ENCODE results near the gene NRIP1.

NRIP1 gene, protein sequence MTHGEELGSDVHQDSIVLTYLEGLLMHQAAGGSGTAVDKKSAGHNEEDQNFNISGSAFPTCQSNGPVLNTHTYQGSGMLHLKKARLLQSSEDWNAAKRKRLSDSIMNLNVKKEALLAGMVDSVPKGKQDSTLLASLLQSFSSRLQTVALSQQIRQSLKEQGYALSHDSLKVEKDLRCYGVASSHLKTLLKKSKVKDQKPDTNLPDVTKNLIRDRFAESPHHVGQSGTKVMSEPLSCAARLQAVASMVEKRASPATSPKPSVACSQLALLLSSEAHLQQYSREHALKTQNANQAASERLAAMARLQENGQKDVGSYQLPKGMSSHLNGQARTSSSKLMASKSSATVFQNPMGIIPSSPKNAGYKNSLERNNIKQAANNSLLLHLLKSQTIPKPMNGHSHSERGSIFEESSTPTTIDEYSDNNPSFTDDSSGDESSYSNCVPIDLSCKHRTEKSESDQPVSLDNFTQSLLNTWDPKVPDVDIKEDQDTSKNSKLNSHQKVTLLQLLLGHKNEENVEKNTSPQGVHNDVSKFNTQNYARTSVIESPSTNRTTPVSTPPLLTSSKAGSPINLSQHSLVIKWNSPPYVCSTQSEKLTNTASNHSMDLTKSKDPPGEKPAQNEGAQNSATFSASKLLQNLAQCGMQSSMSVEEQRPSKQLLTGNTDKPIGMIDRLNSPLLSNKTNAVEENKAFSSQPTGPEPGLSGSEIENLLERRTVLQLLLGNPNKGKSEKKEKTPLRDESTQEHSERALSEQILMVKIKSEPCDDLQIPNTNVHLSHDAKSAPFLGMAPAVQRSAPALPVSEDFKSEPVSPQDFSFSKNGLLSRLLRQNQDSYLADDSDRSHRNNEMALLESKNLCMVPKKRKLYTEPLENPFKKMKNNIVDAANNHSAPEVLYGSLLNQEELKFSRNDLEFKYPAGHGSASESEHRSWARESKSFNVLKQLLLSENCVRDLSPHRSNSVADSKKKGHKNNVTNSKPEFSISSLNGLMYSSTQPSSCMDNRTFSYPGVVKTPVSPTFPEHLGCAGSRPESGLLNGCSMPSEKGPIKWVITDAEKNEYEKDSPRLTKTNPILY (N-terminal part only)

DNA sequence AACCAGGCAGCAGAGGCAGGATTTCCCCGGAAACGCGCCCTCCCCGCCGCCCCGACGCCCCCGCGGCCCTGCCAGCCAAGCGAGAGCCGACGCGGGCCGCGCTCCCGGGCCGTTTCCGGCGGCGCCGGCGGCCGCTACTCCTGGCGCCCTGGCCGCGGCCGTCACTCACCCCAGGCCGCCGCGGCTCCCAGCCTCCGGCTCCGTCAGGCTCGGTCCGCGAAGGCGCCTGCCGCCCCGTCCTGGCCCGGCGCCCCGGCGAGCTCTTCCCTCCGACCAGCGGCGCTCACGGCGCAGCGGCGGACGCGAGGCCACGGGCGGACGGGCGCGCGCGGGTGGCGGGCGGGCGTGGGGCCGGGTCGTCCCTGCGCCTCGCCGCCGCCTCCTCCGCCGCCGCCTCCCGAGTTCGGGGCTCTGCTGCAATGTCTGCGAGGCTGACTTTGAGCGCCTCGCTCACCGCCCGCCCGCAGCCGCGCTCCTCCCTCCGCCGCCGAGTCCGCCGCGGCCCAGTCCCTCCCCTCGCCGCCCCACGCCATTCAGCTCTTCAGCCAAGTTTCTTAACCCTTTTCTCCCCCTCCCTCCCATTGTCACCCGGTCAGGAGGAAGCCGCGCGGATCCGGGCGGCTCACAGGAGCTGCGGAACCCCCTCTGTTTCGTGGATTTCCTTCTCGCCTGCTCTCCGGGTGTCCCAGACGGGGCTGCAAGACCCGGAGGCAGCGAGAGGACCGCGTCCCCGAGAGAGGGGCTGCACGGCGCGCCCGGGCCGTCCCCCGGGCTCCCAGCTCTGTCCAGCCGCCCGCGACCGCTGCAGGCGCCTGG, at the start of gene NRIP1:
Gene NRIP1 (minus strand): TSS at position 425 of the 816 bp plus-strand sequence. CDS start 96,808 bp downstream, outside the sequence.
- peak; percentile 93 for DNase-seq

DNA sequence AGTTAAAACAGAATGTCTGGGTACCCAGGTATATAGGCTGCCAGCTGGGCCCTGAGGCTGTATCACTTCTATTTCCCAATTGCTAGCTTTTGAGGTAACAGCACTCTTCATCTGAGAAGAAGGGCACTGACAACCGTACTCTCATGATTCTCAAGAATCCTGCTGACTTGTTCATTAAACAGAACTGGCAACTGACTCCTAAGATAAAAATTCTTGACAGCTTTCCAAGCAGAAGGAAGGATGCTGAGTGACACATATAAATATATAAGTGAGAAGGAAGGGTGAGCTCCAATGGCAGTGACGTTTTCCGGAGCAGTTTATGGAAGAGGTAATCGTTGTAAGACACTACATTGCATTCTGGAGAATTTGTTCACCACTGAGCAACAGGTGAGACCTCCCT, 48.1 kb upstream of the NRIP1 start:
- DNase-seq, result no peak

DNA sequence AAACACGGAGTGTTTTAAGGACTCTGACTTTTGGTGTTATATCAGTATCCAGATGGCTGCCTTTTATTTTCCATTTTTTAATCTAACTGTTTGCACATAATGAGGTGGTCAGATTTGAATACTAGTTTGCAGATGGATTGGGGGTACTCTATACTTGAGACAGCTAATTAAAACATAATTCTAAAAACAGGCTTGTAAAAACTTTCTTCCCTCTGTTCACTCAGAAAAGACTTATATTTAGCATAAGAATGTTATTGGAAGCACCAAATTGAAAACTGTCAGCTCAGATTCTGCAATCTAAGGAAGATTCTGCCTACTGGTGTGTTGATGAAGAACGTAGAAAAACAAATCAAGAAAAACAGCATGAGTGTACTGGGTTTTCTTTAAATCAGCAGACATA, 44.0 kb upstream of the NRIP1 start:
- DNase-seq, result no peak

DNA sequence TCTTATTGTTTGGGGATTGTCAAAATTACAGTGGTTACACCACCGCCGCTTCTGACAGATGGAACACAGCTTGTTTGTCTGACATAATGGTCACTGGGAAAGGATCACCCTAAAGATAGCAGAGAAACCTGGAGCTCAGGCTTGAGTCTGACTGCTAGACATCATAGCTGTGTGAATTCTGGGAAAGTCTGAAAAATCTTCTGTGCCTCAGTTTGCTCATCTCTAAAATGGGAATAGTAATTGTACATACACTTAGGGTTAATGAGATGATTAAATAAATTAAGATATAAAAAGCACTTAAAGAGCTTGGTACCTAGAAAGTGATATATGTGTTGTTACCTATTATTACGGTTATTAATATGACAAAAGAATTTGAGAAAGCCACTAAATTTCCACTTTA, 39.7 kb upstream of the NRIP1 start:
- no peak for DNase-seq

DNA sequence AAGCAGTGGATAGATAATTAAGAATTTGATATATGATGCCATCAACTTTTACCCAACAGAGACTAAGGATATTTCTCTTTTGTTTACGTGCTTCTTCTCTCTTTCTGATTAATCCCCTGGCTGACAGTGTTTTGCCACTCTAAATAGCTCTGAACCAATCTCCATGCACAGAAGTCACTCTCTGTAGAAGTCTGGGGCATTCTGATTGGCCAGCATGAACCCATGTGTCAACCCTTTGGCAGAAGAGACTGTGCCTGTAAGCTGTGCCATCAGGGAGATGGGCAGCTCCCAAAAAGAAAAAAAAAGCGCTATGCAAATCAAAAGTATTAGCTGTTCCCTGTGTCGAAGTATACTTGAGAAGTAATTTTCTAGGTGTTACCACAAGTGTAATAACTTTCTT, 34.1 kb upstream of the NRIP1 start:
- no peak for DNase-seq

DNA sequence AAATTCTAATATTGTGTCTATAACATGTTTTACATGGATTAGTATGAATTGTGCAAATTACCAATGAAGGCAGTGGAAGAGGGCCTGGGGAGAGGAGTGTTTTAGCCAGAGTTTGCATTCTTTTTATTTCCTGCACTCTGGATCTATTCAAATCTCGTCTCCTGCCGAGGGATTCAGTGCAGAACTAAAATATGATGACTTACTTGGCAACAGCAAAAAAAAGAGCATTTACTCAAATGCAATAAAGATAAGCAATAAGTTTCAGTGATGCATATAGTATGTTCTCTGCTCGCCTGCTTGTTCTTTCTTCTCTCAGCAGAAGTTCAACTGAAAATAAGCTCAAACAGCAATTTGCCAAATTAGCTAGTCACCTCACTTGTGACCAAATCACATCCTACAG, 33.4 kb upstream of the NRIP1 start:
- DNase-seq, result no peak

DNA sequence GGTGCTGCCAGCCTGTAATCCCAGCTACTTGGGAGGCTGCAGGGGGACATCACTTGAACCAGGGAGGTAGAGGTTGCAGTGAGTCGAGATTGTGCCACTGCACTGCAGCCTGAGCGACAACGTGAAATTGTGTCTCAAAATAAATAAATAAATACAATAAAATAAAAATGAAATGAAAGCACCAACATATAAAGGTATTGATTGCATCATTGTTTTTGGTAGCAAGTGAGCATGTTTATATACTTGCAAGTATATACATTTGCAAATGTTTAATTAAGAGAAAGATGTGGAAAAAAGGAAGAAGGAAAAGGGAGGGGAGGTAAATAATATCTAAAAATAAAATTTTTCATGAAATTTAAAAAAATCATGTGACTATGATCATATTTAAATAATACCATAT, 32.8 kb upstream of the NRIP1 start:
- no peak for DNase-seq

DNA sequence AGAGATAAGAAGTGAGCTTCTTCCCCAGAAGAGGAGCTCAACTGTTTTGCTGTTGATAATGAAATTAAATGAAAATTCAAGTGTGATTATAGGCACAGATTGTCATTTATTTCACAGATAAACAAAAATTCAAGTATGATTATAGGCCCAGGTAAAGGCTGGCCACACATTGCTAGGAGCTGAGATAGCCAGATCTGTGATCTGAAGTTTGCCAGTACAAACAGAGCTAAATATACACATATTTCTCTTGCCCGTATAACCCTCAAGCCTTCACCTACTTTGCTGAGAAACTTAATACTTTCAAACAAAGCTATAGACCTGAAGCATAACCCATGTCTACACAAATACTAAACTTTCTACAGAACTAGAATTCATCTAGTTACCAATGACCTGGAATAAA, 31.3 kb upstream of the NRIP1 start:
- no peak for DNase-seq

DNA sequence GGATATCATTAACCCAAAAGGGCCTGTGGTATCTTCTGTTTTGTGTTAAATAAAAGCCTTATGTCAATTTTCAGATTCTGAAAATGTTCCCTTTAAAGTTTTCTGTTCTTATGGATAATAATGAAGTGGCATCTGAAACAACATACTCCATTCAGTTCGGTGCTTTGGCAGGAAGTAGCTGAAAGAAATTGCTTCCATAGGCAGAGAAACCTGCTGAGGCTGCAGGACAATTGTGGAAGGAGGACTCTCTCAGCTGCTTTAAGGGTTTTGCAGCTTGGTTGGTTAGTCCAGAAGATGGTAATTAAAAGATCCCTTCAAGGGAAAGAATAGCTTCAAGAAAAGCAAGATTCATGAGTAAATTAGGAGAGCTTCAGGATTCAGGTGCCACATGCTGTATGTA, 30.5 kb upstream of the NRIP1 start:
- DNase-seq, result no peak

DNA sequence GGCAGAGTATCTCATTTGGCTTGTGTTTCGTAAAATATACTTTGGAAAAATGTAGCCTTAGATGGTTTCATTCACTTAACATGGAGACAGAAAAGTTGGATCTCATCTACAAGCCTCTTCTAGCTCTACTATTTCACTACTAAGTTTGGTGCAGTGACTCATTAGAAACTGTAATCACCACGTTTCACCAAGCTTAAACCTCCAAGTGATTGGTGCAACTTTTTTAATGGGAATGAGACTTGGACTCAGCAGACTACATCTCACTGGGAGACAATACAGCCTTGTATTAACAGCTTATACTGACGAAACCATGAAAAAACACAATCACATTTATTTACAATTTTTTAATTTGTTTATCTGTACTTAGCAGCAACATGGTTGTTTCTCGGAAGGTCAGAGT, 29.9 kb upstream of the NRIP1 start:
- no peak for DNase-seq

DNA sequence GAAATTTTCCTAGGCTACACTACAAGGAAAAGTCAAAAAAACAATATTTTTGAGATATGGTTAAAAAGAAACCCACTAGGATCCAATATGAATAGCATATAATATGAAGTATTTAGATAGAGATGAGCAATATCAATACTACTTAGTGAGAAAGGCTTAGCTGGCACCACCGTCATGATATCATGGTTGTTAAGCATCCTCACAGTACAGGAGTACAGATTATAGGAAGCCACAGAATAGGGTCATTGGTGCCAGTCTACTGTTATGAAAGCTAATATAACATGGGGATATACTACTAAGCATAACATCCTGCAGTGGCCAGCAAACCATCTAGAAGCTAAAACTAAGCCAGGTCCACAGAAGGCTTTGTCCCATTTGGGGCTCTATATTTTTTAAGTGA, 28.4 kb upstream of the NRIP1 start:
- DNase-seq, result no peak

DNA sequence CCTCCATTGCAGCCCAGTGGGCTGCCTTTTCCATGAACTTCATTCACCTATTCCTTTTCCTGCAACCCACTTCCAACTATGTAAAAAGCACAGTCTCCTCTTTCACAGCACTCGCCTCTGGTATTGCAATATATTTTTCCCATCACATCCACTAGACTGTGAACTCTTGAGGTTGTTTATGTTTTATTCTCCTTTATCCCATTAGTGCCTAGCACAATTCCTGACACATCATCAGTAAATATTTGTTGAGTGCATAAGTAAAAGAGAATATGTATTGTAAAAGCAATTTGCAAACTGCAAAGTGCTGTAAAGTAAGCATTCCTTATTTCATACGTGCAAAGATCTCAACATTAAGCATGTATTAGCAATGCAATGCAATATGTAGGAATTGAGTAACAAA, 27.9 kb upstream of the NRIP1 start:
- no peak for DNase-seq

DNA sequence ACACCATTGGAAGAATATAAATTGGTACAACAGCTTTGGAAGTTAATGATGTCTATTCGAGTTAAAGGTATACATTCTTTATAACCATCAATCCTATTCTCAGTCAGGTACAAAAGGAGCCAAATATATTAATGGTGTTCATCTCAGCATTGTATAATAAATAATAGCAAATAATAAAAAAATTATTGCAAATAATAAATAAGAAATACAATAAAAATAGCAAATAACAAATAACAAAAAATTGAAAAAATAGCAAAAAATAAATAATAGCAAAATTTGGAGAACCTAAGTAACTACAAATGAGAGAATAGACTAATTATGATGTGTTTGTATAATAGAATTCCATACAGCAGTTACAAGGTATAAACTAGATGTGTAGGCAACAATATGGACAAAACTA, 25.6 kb upstream of the NRIP1 start:
- no peak for DNase-seq

DNA sequence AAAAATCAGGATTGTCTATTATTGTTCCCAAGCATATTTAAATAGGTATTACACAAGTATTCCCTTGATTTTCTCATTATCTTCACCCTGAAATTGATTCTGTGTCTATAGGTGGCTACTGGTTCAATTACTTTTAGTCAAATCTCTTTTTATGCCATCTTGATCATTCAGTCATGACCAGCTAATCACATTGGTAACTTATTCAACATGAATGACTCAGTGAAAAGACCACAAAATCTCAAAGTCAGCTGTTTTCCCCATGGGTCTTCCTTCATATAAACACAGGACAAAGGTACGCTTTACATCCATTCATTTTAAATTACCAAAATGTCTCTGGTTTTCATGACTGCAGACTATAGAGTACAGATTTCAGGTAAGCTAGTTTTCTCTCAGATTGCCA, 23.7 kb upstream of the NRIP1 start:
- no peak for DNase-seq

DNA sequence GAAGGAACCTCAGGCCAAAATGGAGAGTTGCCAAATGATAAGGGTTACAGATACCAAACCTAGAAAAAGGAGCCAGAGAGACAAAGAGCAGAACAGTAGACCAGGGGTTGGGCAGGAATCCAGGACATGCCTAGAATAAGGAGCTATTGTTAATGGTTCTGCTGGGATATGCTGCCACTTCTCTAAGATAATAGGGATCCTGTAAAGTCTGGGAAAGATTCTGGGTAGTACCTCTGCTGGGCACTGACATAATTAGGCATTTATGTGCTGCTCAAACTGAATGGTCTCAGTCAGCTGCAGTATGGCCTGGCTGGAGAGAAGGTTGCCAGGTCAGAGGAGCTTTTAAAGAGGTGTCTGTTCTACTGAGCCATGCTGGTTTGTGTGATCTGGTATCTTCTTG, 19.9 kb upstream of the NRIP1 start:
- no peak for DNase-seq

DNA sequence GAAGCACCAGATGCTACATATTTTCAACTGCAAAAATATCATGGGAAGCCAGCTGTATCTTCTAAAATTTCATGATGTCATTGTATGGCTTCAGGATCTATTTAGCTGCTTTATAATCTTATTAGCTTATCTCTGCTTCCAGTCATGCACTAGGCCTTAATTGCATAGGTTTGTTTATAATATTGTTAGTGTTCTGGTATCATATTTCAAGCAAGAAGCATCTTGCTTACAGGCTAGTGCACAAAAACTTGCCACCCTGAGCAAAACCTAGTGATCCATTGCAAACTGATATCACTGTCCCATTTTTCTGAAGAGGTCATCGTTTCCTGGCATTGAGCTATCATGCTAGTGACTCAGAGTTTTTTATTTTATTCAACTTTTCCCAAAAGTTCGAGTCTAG, 15.7 kb upstream of the NRIP1 start:
- DNase-seq, result peak; percentile 70

DNA sequence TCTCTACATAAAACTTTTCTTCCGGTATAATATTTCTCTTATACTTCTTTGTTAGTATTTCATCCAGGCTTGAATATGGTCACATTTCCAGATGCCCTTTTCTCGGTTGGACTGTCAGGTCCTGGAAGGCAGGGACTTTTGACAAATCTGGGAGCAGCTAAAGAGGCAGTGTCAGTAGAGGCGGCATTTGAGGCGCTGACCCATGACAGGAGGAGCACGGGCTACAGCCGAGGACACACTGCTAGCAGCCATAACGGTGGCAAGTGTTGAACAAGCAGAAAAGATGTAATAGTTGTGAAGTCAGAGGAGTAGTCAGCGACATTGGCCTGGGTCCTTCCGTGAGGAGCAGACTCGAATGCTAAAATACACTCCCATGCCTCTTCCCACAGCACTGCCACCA, 14.5 kb upstream of the NRIP1 start:
- DNase-seq, result no peak

DNA sequence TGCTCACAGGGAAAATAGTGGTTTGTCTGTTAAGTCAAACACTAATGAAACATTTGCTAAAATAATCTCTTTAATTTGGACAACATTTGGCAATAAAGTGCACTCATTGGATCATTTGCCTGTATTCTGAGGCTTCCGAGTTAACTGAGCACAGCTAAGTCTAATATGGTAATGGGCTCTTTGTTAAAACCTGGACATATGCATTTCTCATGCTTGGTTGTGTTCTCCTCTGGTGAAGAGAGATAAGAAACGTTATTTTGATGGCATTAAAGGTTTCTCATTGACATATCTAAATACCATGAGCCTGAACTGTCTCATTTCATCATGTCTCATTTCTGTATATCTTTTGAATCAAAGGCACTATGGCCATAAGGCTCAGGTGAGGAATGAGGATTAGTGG, 13.4 kb upstream of the NRIP1 start:
- peak; percentile 27 for DNase-seq

DNA sequence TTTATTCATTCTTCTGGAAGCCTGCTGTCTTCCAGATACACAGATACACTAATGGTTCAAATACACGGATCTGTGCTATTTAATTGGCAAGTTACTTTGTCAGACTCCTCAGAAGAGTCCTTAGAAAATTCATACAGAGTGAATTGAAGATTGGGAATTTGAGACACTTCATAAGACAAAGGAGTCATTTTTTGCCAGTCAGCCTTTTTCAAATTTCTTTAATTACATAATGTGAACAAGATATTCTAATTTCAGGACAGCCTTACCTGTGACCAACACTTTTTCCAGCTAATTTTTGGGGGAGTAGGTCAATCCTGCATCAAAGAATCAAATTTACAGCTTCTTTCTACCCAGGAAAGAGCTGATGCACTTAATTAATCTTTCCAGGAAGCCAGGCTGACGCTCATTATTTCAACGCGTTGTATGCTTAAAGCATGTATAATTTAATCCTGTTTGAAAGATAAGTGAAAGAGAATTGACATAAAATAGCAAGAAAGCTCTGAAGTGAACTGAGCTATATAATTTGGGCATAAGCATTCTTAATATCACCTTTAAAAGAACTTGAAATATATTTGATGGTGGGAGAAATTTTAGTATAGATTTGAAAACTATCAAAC, 12.8 kb upstream of the NRIP1 start:
- DNase-seq, result peak; percentile 41

DNA sequence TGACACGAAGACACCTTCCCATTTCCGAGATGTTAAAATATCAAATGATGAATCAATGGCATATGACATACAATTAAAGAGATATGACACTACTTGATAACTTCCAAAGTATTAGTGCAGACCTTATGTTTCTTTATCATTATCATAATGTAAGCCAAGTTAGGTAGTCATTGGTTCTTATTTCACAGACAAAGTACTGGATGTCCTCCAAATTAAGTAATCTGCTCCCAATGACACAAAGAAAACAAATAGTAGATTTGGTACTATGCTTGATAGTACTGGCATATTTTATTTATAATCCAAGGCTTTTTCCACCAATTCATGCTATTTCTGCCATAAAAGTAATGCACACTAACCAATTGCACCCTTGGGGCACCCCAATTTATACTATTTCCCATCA, 11.9 kb upstream of the NRIP1 start:
- no peak for DNase-seq

DNA sequence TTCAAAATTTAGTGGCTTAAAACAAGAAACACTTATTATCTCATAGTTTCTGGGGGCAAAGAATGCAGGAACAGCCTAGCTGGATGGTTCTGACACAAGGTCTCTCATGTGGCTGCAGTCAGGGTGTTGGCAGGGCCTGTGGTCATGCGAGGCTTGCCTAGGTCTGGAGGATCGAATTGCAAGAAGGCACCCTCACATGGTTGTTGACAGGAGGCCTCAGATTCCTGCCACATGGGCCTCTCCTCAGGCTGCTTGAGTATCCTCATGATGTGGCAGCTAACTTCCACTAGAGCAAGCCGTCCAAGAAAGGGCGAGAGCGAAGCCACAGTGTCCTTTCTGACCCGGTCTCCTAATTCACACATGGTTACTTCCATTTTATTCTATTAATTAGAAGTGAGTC, 6.2 kb upstream of the NRIP1 start:
- DNase-seq, result no peak

DNA sequence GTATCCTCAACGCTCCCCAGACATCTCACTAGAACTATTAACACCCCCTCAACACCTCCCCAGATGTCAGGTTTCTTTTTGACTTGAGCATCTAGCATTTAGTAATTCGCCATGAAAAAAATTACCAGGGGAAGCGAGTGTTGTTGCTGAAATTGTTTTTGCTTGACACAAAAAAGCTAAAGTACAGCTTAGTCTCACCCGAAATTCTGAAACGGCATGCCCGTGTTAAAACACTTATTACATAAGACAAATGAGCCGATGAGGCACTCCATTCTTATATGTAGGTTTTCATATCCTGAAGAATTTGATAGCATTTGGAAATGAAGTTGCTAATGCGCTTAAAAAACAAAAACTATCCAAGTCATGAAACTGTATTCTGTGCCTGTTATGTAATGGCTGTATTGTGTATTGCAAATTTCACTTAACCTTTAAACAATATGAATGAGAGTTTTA, 1.3 kb upstream of the NRIP1 start:
- DNase-seq, result no peak
